ENCODE data around the gene PIEZO2. TPM values are rescaled to one million over a fixed set of nuclear protein-coding genes. Genes with fewer than 3 reads are reported as not detected.
A peak's percentile ranks its signal among the peaks of the same experiment; 100 is the strongest.

The PIEZO2 gene
- total RNA-seq, 1 donor = 1.3 TPM

GRCh38 chr18:11072632-11073031, 76.7 kb downstream of the PIEZO2 start:
- no peak for DNase-seq (ENCODE audit: low read depth in 2 of 3, low spot score in 2 of 3)

- no peak for DNase-seq (ENCODE audit: low read depth in 2 of 3, low spot score in 2 of 3)
Observed at GRCh38 chr18:11071300-11071699, 78.1 kb downstream of the PIEZO2 start.

GRCh38 chr18:11070593-11070992, 78.8 kb downstream of the PIEZO2 start:
- no peak for DNase-seq (ENCODE audit: low read depth in 2 of 3, low spot score in 2 of 3)

GRCh38 chr18:11066038-11066437, 83.3 kb downstream of the PIEZO2 start:
- DNase-seq (ENCODE audit: low read depth in 2 of 3, low spot score in 2 of 3) = no peak

- DNase-seq (ENCODE audit: low read depth in 2 of 3, low spot score in 2 of 3) = no peak
Observed at GRCh38 chr18:11064727-11065460, 84.5 kb downstream of the PIEZO2 start.

- DNase-seq (ENCODE audit: low read depth in 2 of 3, low spot score in 2 of 3) = no peak
Observed at GRCh38 chr18:11064106-11064505, 85.3 kb downstream of the PIEZO2 start.

- DNase-seq (ENCODE audit: low read depth in 2 of 3, low spot score in 2 of 3) = no peak
Observed at GRCh38 chr18:11055721-11056120, 93.6 kb downstream of the PIEZO2 start.

GRCh38 chr18:11054497-11054896, 94.9 kb downstream of the PIEZO2 start:
- no peak for DNase-seq (ENCODE audit: low read depth in 2 of 3, low spot score in 2 of 3)

- no peak for DNase-seq (ENCODE audit: low read depth in 2 of 3, low spot score in 2 of 3)
Observed at GRCh38 chr18:11053293-11053692, 96.1 kb downstream of the PIEZO2 start.

- no peak for DNase-seq (ENCODE audit: low read depth in 2 of 3, low spot score in 2 of 3)
Observed at GRCh38 chr18:11052800-11053199, 96.6 kb downstream of the PIEZO2 start.

GRCh38 chr18:11051462-11051861, 97.9 kb downstream of the PIEZO2 start:
- no peak for DNase-seq (ENCODE audit: low read depth in 2 of 3, low spot score in 2 of 3)

GRCh38 chr18:11050966-11051365, 98.4 kb downstream of the PIEZO2 start:
- no peak for DNase-seq (ENCODE audit: low read depth in 2 of 3, low spot score in 2 of 3)

GRCh38 chr18:11047817-11048216, 101.6 kb downstream of the PIEZO2 start:
- DNase-seq (ENCODE audit: low read depth in 2 of 3, low spot score in 2 of 3) = no peak

GRCh38 chr18:11047156-11047555, 102.2 kb downstream of the PIEZO2 start:
- DNase-seq (ENCODE audit: low read depth in 2 of 3, low spot score in 2 of 3) = no peak

GRCh38 chr18:11046140-11046539, 103.2 kb downstream of the PIEZO2 start:
- DNase-seq (ENCODE audit: low read depth in 2 of 3, low spot score in 2 of 3) = no peak

GRCh38 chr18:11043694-11044093, 105.7 kb downstream of the PIEZO2 start:
- DNase-seq (ENCODE audit: low read depth in 2 of 3, low spot score in 2 of 3) = no peak

GRCh38 chr18:11042247-11042646, 107.1 kb downstream of the PIEZO2 start:
- no peak for DNase-seq (ENCODE audit: low read depth in 2 of 3, low spot score in 2 of 3)

- peak in 2 of 3 donors; percentile 48 to 64 for DNase-seq (ENCODE audit: low read depth in 2 of 3, low spot score in 2 of 3)
Observed at GRCh38 chr18:11040823-11041656, 108.3 kb downstream of the PIEZO2 start.

- no peak for DNase-seq (ENCODE audit: low read depth in 2 of 3, low spot score in 2 of 3)
Observed at GRCh38 chr18:11040359-11040758, 109.0 kb downstream of the PIEZO2 start.

- DNase-seq (ENCODE audit: low read depth in 2 of 3, low spot score in 2 of 3) = no peak
Observed at GRCh38 chr18:11037533-11038240, 111.7 kb downstream of the PIEZO2 start.

GRCh38 chr18:11035814-11036495, 113.4 kb downstream of the PIEZO2 start:
- DNase-seq (ENCODE audit: low read depth in 2 of 3, low spot score in 2 of 3) = peak in 1 of 3 donors; percentile 28
